NT2/D1 (cell line): ENCODE measurements around the gene UBAC2.

Source experiments
- DNase-seq: peaks from one replicate; pipeline ENCODE4 v3.0.0-alpha.2; 2011; ENCODE audit warnings: low read depth, low spot score
- H3K27me3 ChIP-seq: 2 replicates; pipeline ENCODE4 v1.6.0; 2011; ENCODE audit warnings: mild to moderate bottlenecking; ENCODE audit not compliant: insufficient read length, insufficient read depth
- H3K36me3 ChIP-seq: 2 replicates; pipeline ENCODE4 v1.6.1; 2011; ENCODE audit warnings: mild to moderate bottlenecking, low read length, mixed read lengths; ENCODE audit not compliant: insufficient read depth, insufficient read length
- H3K4me1 ChIP-seq: 2 replicates; pipeline ENCODE4 v1.5.1; 2011; ENCODE audit not compliant: insufficient read depth, insufficient read length
- H3K4me3 ChIP-seq: 2 replicates; pipeline ENCODE4 v1.5.1; 2011; ENCODE audit warnings: low read depth; ENCODE audit not compliant: insufficient read length
- H3K9ac ChIP-seq: 2 replicates; pipeline ENCODE4 v1.6.0; 2011; ENCODE audit warnings: low read depth; ENCODE audit not compliant: insufficient read length
- H3K9me3 ChIP-seq: 2 replicates; pipeline ENCODE4 v1.5.1; 2011; ENCODE audit warnings: mild to moderate bottlenecking, low read length; ENCODE audit not compliant: insufficient read depth
- SUZ12 ChIP-seq: IDR thresholded peaks from 2 replicates; pipeline ENCODE4 v1.6.1; 2011; ENCODE audit not compliant: insufficient read length, insufficient read depth; ENCODE audit errors: extremely low read depth
- YY1 ChIP-seq: IDR thresholded peaks from 2 replicates; pipeline ENCODE4 v1.6.1; 2011; ENCODE audit not compliant: insufficient read length, insufficient read depth
- ZNF274 ChIP-seq: IDR thresholded peaks from 2 replicates; pipeline ENCODE4 v1.6.1; 2011; ENCODE audit warnings: mild to moderate bottlenecking, low read depth, low read length

The UBAC2 gene

GRCh38 chr13:99172951-99173350, 27.7 kb upstream of the UBAC2 start:
- H3K9me3 ChIP-seq, result no peaks in the 10 kb centered on the region
- no peak for TF ChIP-seq SUZ12
- no peak for TF ChIP-seq YY1
- TF ChIP-seq ZNF274, result no peak
- no peak overlapping the region for H3K9ac ChIP-seq
- no peak for DNase-seq
- no peak overlapping the region for H3K4me3 ChIP-seq
- no peaks in the 10 kb centered on the region for H3K27me3 ChIP-seq
- no peaks in the 10 kb centered on the region for H3K4me1 ChIP-seq
- no peaks in the 10 kb centered on the region for H3K36me3 ChIP-seq

- H3K9ac ChIP-seq, result no peak overlapping the region
- no peaks in the 10 kb centered on the region for H3K36me3 ChIP-seq
- H3K9me3 ChIP-seq, result no peaks in the 10 kb centered on the region
- no peaks in the 10 kb centered on the region for H3K27me3 ChIP-seq
- H3K4me1 ChIP-seq, result no peaks in the 10 kb centered on the region
- H3K4me3 ChIP-seq, result no peak overlapping the region
- TF ChIP-seq SUZ12, result no peak
- TF ChIP-seq YY1, result no peak
- no peak for TF ChIP-seq ZNF274
- no peak for DNase-seq
These were observed 27.0 kb upstream of the UBAC2 start for GRCh38 chr13:99173606-99174005.

GRCh38 chr13:99174533-99175100, 26.0 kb upstream of the UBAC2 start:
- H3K27me3 ChIP-seq, result no peaks in the 10 kb centered on the region

GRCh38 chr13:99176309-99177276, 24.1 kb upstream of the UBAC2 start:
- Histone ChIP-seq H3K4me3 (no peak overlapping the region), H3K36me3 (no peaks in the 10 kb centered on the region), H3K27me3 (no peaks in the 10 kb centered on the region), H3K9ac (no peak overlapping the region), H3K4me1 (no peaks in the 10 kb centered on the region), H3K9me3 (no peaks in the 10 kb centered on the region)
- no peak for TF ChIP-seq YY1
- TF ChIP-seq ZNF274, result no peak
- TF ChIP-seq SUZ12, result no peak
- peak; percentile 68 for DNase-seq

More at GRCh38 chr13:99174533-99175100, 26.0 kb upstream of the UBAC2 start:
- TF ChIP-seq ZNF274 (no peak), YY1 (no peak), SUZ12 (no peak)
- no peaks in the 10 kb centered on the region for H3K36me3 ChIP-seq
- H3K4me3 ChIP-seq, result no peak overlapping the region
- H3K9me3 ChIP-seq, result no peaks in the 10 kb centered on the region
- no peak for DNase-seq
- H3K9ac ChIP-seq, result no peak overlapping the region
- no peaks in the 10 kb centered on the region for H3K4me1 ChIP-seq

GRCh38 chr13:99178636-99179035, 22.0 kb upstream of the UBAC2 start:
- Histone ChIP-seq H3K27me3 (no peaks in the 10 kb centered on the region), H3K9ac (no peak overlapping the region), H3K9me3 (peaks cover 14% of the 10 kb centered on the region), H3K36me3 (no peaks in the 10 kb centered on the region), H3K4me3 (no peak overlapping the region), H3K4me1 (no peaks in the 10 kb centered on the region)
- no peak for DNase-seq
- no peak for TF ChIP-seq YY1
- no peak for TF ChIP-seq ZNF274
- no peak for TF ChIP-seq SUZ12

GRCh38 chr13:99179460-99179859, 21.2 kb upstream of the UBAC2 start:
- DNase-seq, result no peak
- TF ChIP-seq YY1, result no peak
- no peak for TF ChIP-seq SUZ12
- TF ChIP-seq ZNF274, result no peak
- Histone ChIP-seq H3K27me3 (no peaks in the 10 kb centered on the region), H3K9me3 (peaks cover 14% of the 10 kb centered on the region), H3K36me3 (no peaks in the 10 kb centered on the region), H3K9ac (no peak overlapping the region), H3K4me3 (no peak overlapping the region), H3K4me1 (no peaks in the 10 kb centered on the region)

GRCh38 chr13:99182439-99182838, 18.2 kb upstream of the UBAC2 start:
- Histone ChIP-seq H3K27me3 (no peaks in the 10 kb centered on the region), H3K9ac (no peak overlapping the region), H3K4me1 (no peaks in the 10 kb centered on the region), H3K9me3 (peaks cover 14% of the 10 kb centered on the region), H3K4me3 (no peak overlapping the region), H3K36me3 (no peaks in the 10 kb centered on the region)
- TF ChIP-seq YY1 (no peak), ZNF274 (no peak), SUZ12 (no peak)
- no peak for DNase-seq
